SK-N-SH treated with all-trans-retinoic acid at 6 μM for 48 hours (cell line): Measurements from ENCODE around the gene ANO8.

Experiments used
- ATAC-seq: fragments of 200-7000 bp; cut with Tn5 transposase; 3 replicates; pipeline ENCODE4 v1.9.1; 2020; ENCODE audit warnings: mild to moderate bottlenecking, moderate library complexity
- BACH2 ChIP-seq: fragments of 250-450 bp; sonication (Bioruptor Pico); IDR thresholded peaks from 2 replicates; pipeline ENCODE4 v1.9.0; 2021; ENCODE audit warnings: mild to moderate bottlenecking, borderline replicate concordance
- CSDC2 ChIP-seq: fragments of 250-450 bp; sonication (Bioruptor Pico); IDR thresholded peaks from 2 replicates; pipeline ENCODE4 v1.5.0; 2020; ENCODE audit warnings: mild to moderate bottlenecking, moderate library complexity
- CSRNP3 ChIP-seq: fragments of 250-450 bp; sonication (Bioruptor Pico); IDR thresholded peaks from 2 replicates; pipeline ENCODE4 v1.5.1; 2021; ENCODE audit warnings: mild to moderate bottlenecking, moderate library complexity
- ESRRG ChIP-seq: fragments of 250-450 bp; sonication (Bioruptor Pico); IDR thresholded peaks from 2 replicates; pipeline ENCODE4 v1.6.1; 2021; ENCODE audit warnings: mild to moderate bottlenecking
- GLIS3 ChIP-seq: fragments of 250-450 bp; sonication (Bioruptor Pico); IDR thresholded peaks from 2 replicates; pipeline ENCODE4 v1.5.0; 2020; ENCODE audit warnings: mild to moderate bottlenecking, moderate library complexity
- ISL1 ChIP-seq: fragments of 250-450 bp; sonication (Bioruptor Pico); IDR thresholded peaks from 2 replicates; pipeline ENCODE4 v2.1.2; 2022; ENCODE audit warnings: mild to moderate bottlenecking, moderate library complexity
- OSR1 ChIP-seq: fragments of 250-450 bp; sonication (Bioruptor Pico); IDR thresholded peaks from 2 replicates; pipeline ENCODE4 v1.8.0; 2022; ENCODE audit warnings: moderate library complexity, mild to moderate bottlenecking, inconsistent platforms
- PATZ1 ChIP-seq: fragments of 250-450 bp; sonication (Bioruptor Pico); IDR thresholded peaks from 2 replicates; pipeline ENCODE4 v1.8.0; 2020; ENCODE audit warnings: mild to moderate bottlenecking, moderate library complexity, borderline replicate concordance
- PPARA ChIP-seq: fragments of 250-450 bp; sonication (Bioruptor Pico); IDR thresholded peaks from 2 replicates; pipeline ENCODE4 v1.5.0; 2020; ENCODE audit warnings: mild to moderate bottlenecking, borderline replicate concordance
- RARB ChIP-seq: fragments of 250-450 bp; sonication (Bioruptor Pico); IDR thresholded peaks from 2 replicates; pipeline ENCODE4 v1.8.0; 2021; ENCODE audit warnings: mild to moderate bottlenecking, moderate library complexity
- SNAI2 ChIP-seq: fragments of 250-450 bp; sonication (Bioruptor Pico); IDR thresholded peaks from 2 replicates; pipeline ENCODE4 v1.5.0; 2020; ENCODE audit warnings: mild to moderate bottlenecking, moderate library complexity
- TOX ChIP-seq: fragments of 250-450 bp; sonication (Bioruptor Pico); IDR thresholded peaks from 2 replicates; pipeline ENCODE4 v1.8.0; 2021; ENCODE audit warnings: mild to moderate bottlenecking, moderate library complexity, borderline replicate concordance
- ZC3H10 ChIP-seq: fragments of 250-450 bp; sonication (Bioruptor Pico); IDR thresholded peaks from 2 replicates; pipeline ENCODE4 v1.5.1; 2021; ENCODE audit warnings: mild to moderate bottlenecking, moderate library complexity
- ZFP3 ChIP-seq: fragments of 250-450 bp; sonication (Bioruptor Pico); IDR thresholded peaks from 2 replicates; pipeline ENCODE4 v1.5.0; 2020; ENCODE audit warnings: mild to moderate bottlenecking, moderate library complexity
- ZFP30 ChIP-seq: fragments of 450-650 bp; formaldehyde crosslinking; IDR thresholded peaks from 2 replicates; pipeline ENCODE4 v1.5.0; 2022; ENCODE audit warnings: mild to moderate bottlenecking, moderate library complexity
- ZNF565 ChIP-seq: fragments of 450-650 bp; formaldehyde crosslinking; conservative IDR thresholded peaks from 2 replicates; pipeline ENCODE4 v1.5.0; 2020; ENCODE audit warnings: low read depth, mild to moderate bottlenecking, moderate library complexity
- ZNF70 ChIP-seq: fragments of 450-650 bp; formaldehyde crosslinking; IDR thresholded peaks from 2 replicates; pipeline ENCODE4 v1.5.0; 2020; ENCODE audit warnings: mild to moderate bottlenecking, moderate library complexity
- ZNF8 ChIP-seq: fragments of 450-650 bp; formaldehyde crosslinking; IDR thresholded peaks from 2 replicates; pipeline ENCODE4 v1.5.0; 2020; ENCODE audit warnings: mild to moderate bottlenecking, moderate library complexity
- TF ChIP-seq, protein P1 (sequence below): fragments of 250-450 bp; sonication (Bioruptor Pico); IDR thresholded peaks from 2 replicates; pipeline ENCODE4 v1.5.1; 2020; ENCODE audit warnings: low read depth, mild to moderate bottlenecking, moderate library complexity
- TF ChIP-seq, protein P2 (sequence below): fragments of 250-450 bp; sonication (Bioruptor Pico); IDR thresholded peaks from 2 replicates; pipeline ENCODE4 v1.5.0; 2020; ENCODE audit warnings: mild to moderate bottlenecking, moderate library complexity

Gene ANO8

GRCh38 chr19:17353386-17353785 lies 18.7 kb upstream of the ANO8 start (continued):
- TF ChIP-seq PATZ1 (no peak), ZNF70 (CRISPR knock-in tag) (no peak), PPARA (CRISPR knock-in tag) (no peak), ZNF8 (no peak)

- TF ChIP-seq CSRNP3 (CRISPR knock-in tag), result no peak
- TF ChIP-seq GLIS3 (CRISPR knock-in tag), result no peak
- TF ChIP-seq ZNF565, result no peak
- TF ChIP-seq OSR1 (CRISPR knock-in tag), result no peak
- no peak for TF ChIP-seq ESRRG
- no peak for TF ChIP-seq CSDC2 (CRISPR knock-in tag)
- TF ChIP-seq, protein P1, sequence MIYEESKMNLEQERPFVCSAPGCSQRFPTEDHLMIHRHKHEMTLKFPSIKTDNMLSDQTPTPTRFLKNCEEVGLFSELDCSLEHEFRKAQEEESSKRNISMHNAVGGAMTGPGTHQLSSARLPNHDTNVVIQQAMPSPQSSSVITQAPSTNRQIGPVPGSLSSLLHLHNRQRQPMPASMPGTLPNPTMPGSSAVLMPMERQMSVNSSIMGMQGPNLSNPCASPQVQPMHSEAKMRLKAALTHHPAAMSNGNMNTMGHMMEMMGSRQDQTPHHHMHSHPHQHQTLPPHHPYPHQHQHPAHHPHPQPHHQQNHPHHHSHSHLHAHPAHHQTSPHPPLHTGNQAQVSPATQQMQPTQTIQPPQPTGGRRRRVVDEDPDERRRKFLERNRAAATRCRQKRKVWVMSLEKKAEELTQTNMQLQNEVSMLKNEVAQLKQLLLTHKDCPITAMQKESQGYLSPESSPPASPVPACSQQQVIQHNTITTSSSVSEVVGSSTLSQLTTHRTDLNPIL (CRISPR knock-in tag), result no peak
- no peak for TF ChIP-seq SNAI2 (CRISPR knock-in tag)
- TF ChIP-seq ZFP3, result no peak
- TF ChIP-seq ISL1 (CRISPR knock-in tag), result no peak
- no peak for TF ChIP-seq PPARA (CRISPR knock-in tag)
- no peak for TF ChIP-seq BACH2 (CRISPR knock-in tag)
- no peak for TF ChIP-seq PATZ1
- TF ChIP-seq ZC3H10 (CRISPR knock-in tag), result no peak
- TF ChIP-seq, protein P2, sequence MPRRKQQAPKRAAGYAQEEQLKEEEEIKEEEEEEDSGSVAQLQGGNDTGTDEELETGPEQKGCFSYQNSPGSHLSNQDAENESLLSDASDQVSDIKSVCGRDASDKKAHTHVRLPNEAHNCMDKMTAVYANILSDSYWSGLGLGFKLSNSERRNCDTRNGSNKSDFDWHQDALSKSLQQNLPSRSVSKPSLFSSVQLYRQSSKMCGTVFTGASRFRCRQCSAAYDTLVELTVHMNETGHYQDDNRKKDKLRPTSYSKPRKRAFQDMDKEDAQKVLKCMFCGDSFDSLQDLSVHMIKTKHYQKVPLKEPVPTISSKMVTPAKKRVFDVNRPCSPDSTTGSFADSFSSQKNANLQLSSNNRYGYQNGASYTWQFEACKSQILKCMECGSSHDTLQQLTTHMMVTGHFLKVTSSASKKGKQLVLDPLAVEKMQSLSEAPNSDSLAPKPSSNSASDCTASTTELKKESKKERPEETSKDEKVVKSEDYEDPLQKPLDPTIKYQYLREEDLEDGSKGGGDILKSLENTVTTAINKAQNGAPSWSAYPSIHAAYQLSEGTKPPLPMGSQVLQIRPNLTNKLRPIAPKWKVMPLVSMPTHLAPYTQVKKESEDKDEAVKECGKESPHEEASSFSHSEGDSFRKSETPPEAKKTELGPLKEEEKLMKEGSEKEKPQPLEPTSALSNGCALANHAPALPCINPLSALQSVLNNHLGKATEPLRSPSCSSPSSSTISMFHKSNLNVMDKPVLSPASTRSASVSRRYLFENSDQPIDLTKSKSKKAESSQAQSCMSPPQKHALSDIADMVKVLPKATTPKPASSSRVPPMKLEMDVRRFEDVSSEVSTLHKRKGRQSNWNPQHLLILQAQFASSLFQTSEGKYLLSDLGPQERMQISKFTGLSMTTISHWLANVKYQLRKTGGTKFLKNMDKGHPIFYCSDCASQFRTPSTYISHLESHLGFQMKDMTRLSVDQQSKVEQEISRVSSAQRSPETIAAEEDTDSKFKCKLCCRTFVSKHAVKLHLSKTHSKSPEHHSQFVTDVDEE (CRISPR knock-in tag), result no peak
- no peak for TF ChIP-seq ZNF70 (CRISPR knock-in tag)
- no peak for TF ChIP-seq RARB (CRISPR knock-in tag)
- TF ChIP-seq TOX (CRISPR knock-in tag), result no peak
- TF ChIP-seq ZFP30, result no peak
These were observed 18.1 kb upstream of the ANO8 start for GRCh38 chr19:17352608-17353280.

GRCh38 chr19:17351815-17352435 lies 17.3 kb upstream of the ANO8 start:
- TF ChIP-seq ZNF565, result no peak
- TF ChIP-seq ZC3H10 (CRISPR knock-in tag), result no peak
- TF ChIP-seq TOX (CRISPR knock-in tag), result no peak
- TF ChIP-seq CSDC2 (CRISPR knock-in tag), result no peak
- no peak for TF ChIP-seq ESRRG
- TF ChIP-seq ISL1 (CRISPR knock-in tag), result no peak
- no peak for TF ChIP-seq RARB (CRISPR knock-in tag)
- no peak for TF ChIP-seq ZNF8
- no peak for TF ChIP-seq PATZ1
- ATAC-seq, result no peak

More at GRCh38 chr19:17352608-17353280, 18.1 kb upstream of the ANO8 start:
- no peak for ATAC-seq
